Measurements from ENCODE around the gene EEF2.

The EEF2 gene

DNA sequence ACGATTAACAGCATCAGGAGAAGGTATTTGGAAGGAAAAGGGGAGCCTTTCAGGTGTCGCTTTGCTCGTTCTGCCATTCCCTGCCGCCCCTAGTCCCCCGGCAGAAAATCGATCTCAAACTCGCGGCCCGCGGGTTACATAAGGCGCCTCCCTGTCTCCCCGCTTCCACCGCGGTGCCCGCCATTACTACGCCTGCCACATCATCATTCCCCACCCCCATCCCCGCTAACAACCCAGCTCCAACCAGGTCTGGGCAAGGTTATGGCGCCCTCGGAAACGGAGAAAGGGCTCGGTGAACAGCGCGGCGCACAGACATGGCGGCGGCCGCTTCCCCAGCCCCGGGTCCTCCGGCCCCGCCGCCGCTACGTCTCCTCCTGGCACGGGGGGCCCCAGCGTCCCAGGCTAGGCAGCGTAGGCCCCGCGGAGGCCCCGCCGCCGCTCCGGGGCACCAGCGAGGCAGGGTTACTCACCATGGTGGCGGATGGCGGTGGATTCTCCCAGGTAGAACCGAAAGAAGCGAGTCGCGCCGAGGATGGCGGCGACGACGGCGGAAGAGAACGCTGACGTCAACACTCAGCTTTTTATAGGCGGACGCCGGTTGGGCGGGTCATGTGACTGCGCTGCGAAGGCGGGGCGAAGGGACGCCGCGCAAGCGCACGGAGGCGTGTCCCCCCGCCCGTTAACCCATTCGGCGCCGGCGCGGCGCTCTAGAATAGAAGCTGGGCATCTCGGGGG is at the start of gene EEF2:
EEF2 (minus strand) TSS at position 556 of the 735 bp plus-strand sequence; CDS start at position 473, 83 bp downstream.
- peak; percentile 89 for DNase-seq

DNA sequence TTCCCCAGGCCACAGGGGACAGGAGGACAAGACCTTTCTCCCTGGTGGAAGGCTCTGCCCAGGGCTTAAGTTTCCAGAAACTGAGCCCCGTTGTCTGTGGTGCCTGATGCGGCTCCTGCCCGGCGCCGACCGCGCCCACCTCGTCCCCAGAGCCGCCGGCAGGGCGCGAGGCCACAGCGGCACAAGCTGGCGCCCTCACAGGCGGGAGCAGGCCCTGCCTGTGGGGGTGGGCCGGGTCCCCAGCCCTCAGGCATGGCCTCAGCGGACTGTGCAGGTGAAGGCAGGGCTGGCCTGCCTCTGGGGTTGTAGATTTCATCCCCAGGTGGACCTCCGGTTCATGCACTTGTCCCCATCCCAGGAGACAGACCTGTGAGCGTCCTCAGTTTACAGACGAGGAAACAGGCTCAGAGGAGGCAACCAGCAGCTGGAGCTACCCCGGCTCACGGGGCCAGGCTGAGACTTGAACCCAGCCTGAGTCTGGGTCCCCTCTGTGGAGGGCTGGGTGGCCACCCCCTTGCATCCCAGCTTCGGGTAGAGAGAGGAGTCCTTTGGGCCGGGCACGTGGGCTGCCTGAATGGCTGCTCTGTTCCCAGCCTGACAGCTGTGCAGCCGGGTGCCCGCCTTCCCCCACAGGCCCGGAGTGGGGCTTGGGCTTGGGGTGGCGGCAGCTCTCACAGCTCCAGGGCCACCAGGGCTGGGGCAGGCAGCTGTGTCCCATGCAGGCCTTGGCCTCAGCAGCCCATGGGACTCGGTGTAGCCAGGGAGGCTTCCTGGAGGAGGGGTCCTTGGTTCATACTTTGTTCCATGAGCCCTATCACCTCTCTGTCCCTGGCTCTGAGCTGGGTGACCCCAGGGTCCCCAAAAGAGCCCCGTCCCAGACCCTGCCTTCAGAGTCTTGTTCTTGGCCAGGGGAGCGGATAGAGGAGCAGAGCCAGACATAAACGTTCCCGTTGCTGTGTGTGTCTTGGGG is 49.1 kb upstream of the EEF2 start:
- no peak for DNase-seq

DNA sequence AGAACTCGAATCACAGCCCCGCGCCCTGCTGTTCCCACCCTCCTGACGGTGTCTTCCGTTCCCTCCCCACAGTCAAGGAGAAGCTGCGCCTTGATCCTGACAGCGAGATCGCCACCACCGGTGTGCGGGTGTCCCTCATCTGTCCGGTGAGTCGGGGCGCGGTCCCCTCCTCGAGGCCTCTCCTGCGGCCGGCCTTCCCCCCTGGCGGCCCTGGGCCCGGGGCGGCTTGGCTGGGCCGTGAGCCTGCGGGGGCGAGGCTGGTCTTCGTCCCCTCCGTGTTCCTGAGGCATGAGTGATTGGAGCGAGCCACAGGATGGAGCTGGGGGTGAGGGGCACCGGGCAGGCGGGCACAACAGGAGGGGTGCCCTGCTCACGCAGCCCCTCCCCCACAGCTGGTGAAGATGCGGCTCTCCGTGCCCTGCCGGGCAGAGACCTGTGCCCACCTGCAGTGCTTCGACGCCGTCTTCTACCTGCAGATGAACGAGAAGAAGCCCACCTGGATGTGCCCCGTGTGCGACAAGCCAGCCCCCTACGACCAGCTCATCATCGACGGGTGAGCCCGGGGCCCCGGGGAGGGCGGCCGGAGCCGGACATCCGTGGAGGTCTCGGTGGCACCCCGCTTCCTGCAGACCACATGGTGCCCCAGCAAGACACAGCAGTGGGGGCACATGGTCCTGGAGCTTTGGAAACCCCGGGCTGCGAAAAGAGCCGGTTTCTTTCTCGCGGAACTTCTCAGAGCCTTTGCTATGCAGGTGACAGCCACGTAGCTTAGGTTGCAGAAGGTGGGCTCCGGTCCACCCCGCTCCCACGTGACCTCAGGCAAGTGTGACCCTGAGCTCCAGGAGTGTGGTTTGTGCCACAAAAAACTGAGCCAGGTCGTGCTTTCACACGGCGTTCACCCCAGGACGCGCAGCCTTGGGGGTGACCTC is 48.0 kb upstream of the EEF2 start:
- no peak for DNase-seq

DNA sequence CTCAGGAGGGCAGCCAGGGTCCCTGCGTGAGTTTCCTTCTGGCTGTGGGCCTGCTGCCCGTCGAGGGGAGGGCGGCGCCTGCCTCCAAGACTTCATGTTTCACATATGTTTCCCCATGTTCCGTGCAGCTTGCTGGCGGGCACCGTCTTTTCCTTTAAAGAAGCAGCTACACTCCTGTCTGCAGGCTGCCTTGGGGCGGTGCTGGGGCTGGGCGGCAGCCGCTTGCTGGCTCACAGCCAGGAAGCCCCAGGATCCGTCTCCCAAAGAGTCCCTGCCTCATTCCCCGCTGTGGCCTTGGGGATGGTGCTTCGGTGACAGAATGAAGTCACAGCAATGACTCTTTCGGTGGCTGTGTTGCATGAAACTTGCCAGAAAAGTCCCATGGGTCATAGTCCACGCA is 47.2 kb upstream of the EEF2 start:
- DNase-seq: no peak

DNA sequence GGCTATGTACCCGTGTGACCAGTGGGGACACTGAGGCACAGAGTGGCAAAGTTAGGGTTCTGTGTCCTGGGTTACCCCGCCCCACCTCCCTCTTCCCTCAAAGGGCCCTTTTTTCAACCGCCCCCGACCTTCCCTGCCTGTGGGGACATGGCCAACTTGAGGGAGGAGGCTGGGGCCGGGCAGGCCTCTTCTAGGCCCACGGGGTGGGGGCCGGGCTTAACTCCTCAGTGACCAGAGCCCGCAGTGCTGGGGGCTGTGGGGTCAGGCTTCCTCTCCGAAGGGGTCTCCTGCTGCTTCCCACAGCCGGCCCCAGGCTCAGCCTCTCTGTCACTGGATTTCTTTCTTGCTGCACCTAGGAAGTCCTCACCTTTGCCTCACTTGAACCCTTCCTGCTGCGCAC is 46.2 kb upstream of the EEF2 start:
- no peak for DNase-seq

DNA sequence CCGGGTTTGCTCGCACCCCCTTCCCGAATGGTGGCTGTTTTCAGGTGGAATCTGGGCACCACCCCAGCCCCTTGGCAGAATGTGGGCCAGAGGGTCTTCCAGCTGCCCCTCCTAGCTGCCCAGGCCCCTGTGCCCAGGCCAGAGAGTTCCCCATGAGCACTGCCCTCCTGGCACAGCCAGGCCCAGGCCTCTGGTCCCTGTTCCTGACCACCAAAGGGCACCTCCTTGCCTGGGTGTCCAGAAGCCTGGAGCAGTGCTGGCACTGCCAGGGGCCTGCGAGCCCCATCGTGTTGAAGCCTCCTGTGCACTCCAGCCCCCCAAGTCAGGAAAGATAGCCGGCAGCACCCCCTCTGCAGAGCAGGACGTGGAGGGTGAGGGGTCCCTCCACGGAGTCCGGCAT is 45.7 kb upstream of the EEF2 start:
- no peak for DNase-seq

DNA sequence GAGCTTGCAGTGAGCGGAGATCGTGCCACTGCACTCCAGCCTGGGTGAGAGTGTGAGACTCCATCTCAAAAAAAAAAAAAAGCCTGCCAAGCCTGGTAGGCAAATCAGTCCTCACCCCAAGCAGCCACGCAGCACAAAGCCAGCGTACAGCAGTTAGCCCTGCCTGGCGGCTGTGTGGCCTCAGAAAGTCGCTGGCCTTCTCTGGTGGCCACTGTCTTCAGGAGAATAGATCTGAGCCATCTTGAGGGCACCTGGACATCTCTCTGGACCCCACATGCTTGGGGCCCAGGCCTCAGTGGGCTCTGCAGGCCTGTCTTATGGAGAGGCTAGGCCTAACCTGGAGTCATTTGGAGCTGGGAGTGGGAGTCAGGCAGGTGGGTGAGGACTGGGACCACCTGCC is 45.3 kb upstream of the EEF2 start:
- no peak for DNase-seq

DNA sequence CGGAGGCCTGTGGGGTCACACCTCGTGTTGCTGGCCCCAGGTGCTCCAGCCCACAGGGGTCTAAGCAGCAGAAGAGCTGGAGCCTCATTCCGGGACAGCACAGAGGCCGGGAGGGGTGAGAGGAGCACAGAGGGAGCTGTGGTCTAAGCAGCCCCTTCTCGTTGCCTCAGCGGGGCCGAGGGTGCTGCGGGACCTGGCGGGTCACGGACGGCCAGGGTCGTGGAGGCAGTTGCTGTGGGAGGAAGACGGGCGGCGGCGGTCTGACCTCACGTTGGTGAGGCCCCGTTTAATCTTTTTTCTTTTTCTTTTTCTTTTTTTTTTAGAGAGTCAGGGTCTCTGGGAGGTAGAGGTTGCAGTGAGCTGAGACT is 44.0 kb upstream of the EEF2 start:
- no peak for DNase-seq

DNA sequence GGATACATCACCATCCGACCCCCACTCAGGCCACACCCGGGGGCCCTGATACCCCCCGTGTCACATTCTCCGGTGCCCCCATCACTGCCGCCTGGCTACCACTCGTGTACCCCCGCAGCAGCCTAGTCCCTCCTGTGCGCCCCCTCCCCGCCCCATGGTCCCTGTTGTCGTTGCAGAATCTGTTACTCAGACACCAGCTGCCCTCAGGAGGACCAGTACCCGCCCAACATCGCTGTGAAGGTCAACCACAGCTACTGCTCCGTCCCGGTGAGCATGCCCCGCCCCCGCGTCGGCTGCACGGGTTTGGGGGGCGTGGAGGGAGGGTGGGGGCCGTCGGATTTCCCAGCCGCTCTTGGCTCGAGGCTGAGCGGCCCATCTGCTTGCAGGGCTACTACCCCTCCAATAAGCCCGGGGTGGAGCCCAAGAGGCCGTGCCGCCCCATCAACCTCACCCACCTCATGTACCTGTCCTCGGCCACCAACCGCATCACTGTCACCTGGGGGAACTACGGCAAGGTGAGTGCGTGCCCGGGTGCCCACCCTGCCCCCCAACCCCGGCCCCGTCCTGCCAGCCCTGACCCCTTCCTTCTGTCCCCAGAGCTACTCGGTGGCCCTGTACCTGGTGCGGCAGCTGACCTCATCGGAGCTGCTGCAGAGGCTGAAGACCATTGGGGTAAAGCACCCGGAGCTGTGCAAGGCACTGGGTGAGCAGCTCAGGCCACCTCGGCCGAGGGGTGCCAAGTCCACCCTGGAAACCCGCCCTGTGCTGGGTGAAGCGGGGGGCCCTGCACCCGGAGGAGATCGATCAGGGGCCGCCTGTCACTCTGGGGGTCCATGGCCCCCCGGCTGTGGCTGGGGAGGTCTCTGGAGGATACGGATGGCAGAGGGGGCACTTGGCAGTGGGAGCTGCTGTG is 43.3 kb upstream of the EEF2 start:
- DNase-seq: no peak

DNA sequence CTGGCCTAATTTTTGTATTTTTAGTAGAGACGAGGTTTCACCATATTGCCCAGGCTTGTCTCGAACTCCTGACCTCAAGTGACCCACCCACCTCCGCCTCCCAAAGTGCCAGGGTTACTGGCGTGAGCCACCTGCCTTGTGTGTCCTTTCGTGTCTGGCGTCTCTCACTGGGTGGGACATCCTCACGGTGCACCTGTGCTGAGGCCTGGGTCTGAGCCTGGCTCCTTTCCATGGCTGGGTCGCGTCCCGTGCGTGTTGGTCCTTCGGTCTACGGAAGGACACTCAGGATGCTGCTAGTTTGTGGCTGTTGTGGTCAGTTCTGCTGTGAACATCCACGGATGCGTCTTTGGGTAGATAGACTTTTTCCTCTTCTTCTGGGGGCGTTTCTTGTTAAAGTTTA is 41.9 kb upstream of the EEF2 start:
- no peak for DNase-seq

DNA sequence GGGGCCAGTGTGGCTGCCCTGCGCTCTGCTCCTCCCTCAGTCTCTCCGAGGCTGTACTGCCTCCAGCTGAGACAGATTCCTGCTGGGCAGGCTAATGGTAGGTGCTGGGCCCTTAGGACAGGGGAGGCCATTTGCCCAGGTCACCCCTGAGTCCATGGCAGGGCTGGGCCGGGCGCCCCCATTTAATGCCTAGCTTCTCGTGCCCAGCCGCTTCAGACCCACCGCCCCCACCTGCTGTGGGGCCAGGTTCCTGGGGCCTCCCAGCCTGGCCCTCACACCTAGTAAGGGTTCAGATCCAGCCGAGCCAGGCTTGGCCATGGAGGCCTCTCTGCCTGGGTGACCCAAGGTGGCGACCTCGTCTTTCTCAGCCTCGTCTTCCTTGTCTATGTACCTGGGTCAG is 40.1 kb upstream of the EEF2 start:
- no peak for DNase-seq

DNA sequence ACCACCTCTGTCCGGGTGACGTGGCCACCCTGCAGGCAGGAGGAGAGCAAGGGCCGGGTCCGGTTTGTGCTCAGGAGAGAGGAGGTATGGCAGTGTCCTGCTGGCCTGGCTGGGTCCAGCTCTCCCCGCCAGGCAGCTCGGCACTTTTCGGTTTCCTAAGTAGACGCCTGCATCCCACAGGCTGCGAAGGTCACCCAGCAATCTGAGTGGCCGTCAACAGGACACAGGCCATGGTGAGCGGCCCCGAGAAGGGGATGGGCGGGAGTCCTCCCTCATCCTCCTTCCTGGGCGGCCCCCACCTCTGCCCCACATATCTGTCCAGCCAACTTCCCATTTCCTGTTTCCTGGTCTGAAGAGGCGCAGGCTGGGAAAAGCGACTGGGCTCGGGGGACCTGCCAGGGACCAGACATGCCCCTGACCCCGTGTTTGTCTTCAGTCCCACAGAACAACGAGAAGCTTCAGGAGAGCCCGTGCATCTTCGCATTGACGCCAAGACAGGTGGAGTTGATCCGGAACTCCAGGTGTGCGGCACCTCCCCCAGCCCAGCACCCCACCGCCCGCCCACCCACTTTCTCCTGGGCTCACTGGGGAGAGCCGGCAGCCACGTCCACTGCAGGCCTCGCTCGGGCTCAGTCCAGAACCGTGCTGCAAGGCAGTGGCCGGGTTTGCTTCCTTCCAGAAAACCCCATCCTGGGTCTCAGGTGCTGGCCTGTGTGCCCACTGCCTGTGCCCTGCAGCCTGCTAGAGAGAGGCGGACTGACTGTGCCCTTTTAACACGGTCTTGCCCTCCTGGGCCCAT is 38.5 kb upstream of the EEF2 start:
- DNase-seq: no peak

DNA sequence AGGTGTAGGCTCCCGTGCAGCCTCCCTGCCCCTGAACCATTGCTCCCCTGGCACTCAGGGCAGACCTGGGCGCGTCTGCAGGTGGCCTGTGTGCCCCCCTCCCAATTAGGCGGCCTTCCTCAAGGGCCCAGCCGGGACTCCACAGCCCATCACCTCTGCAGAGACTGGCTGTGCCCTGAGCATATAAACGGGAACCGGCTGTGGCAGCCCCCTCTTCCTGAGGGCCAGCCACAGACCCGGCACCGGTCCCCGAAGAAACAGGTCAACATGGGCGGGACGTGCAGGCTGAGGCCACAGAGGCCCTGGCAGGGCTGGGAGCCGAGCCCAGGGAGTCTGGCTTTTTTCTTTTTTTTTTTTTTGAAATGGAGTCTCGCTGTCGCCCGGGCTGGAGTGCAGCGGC is 34.3 kb upstream of the EEF2 start:
- no peak for DNase-seq

DNA sequence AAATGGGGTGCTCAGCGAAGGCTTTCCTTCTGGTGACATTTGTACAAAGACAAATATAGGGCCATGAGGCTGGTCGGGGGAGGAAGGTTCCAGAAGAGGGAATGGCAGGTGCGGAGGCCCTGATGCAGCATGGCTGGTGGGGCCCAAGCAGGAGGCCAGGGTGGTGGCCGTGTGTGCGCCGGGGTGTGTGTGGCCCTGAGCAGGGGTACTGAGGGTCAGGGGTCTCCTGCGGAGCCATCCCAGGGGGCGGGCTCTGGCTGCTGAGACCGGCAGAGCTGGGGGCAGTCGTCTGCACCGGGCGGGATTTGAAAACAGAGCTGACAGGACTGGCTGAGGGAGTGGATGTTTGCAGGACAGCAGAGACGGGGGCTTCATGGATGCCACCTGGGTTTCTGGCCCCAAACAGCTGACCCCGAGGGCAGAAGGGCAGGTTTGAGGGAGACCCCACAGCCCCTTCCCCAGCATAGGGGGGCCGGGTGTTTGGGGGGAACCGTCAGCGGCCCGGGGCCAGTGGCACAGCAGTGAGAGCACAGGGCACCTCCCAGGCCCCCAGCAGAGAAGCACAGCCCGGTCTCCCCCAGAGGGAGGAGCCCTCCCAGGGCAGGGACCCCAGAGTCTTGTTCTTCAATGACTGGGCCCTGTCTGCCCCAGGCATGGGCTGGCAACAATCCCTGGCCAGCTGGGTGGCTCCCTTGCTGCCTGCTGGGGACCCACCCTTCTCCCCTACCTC is 33.7 kb upstream of the EEF2 start:
- DNase-seq: no peak

DNA sequence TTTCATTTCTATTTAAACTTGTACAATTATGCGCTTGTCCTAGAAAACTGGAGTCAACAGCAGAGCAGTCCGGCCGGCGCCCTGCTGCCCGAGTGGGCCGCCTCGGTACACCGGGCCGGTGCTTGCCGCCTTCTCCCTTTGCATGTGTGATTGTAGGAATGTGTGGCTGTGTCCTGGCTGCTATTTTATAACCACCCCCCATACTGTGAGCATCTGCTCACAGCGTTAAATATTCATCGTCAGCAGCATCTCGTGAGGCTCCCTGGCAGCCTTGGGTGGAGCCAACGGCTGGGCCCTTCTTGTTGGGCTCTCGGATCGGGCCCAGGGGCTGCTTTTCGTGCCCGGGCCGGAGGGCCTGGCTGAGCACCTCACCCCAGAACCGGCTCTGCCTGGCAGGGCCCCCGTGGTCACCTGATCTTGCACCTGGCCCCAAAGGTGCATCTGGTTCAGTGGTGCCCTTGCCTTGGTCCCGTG is 32.9 kb upstream of the EEF2 start:
- DNase-seq: no peak

DNA sequence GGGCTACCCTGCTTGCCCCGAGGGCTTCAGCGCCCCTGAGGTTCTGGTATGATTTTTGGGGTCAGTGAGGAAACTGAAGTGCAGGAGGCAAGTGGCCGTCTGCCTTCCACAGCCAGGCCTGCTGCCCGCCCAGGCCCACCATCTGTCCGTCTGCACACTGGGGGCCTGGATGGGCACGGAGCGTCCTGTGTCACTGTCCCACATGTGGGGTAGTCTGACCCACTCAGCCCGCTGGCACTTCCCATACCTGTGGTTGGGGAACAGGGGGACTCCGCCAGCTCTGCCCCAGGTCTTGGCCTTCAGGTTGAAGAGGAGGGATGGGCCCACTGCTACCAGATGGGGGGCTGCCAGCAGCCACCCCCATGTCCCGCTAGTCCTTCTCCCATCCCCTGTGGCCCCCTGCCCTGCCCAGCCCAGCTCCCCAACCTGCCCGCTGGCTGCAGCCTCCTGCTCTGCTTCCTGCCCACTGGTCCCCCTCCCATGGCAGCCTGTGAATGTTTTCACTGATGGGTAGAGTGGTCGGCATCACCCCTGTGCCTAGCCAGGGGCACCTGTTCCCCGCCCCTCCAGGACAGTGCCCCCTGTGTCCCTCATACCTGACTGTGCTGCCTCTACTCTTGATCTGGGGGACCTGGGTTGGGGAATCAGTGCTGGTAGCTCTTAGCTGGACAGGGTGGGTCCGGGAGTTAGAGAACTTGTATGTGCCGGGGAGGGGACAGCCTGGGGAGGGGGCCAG is 31.8 kb upstream of the EEF2 start:
- no peak for DNase-seq

DNA sequence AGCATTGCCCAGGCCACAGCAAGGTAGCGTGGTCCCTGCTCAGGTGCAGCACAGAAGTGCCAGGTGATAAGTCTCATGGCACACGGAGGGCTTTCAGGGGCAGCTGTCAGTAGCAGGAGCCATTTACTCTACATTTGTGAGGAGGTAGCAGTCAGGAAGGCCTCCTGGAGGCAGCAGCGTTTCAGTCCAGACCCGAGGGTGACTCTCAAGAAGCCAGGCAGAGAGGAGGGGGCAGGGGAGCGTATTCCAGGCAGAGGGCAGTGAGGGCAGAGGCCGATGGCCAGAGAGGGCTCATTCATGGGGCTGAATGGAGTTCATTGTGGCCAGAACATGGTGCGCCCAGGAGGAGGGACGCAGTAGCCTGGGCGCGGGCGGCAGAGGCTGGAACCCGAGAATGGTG is 31.2 kb upstream of the EEF2 start:
- DNase-seq: no peak

DNA sequence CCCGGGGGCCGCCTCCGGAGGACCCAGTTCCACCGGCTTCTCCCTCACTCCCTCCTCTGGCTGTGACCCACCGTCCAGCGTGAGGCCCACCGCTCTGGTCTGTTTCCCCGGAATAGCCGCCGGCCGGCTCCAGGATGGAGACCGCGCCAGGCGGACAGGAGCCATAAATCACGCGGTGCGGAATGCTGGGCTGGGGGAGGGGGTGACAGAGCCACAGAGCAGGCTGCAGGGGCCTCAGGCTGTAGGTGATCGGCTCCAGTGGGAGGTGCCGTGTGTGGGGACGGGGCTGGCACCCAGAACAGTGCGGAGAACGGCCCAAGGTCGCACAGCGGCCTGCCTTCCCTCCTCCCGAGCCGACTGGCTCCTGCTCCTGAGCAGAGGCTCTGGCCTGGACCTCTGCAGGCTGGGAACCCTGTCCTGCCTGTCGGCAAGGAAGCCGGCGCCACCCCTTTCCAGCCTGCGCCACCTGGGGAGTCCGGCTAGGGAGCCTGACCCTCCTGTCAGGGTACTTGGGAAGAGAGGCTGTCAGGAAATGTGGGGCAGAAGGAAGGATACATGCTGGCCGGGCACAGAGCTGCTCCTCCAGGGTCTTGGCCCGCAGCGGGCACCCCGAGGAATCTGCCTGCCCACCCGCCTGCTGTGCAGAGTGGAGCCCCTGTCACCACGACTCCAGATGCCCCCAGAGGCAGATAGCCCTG is 30.6 kb upstream of the EEF2 start:
- no peak for DNase-seq

Data from stimulated activated CD4-positive, alpha-beta T cell treated with anti-CD3 and anti-CD28 coated beads, Interleukin-1b, Interleukin-23, amount 100 ng/mL, for 48 hours (primary cell).